Keratinocyte (primary cell): Measurements from ENCODE around the gene PLPP4.

ENCODE experiments used
- CTCF ChIP-seq, 3 experiments: IDR thresholded peaks in 1 of 3; conservative IDR thresholded peaks in 1 of 3; optimal IDR thresholded peaks in 1 of 3; 2 replicates in 2 of 3; 3 replicates in 1 of 3; pipeline versions ENCODE3 to v1.5.1; 2011; ENCODE audit warnings: low read length in 3 of 3, mild to moderate bottlenecking in 3 of 3, moderate library complexity in 2 of 3, control low read depth in 1 of 3, inconsistent platforms in 1 of 3; ENCODE audit not compliant: insufficient read depth in 2 of 3; ENCODE audit errors: extremely low read depth in 1 of 3
- EZH2 ChIP-seq: IDR thresholded peaks from one replicate; pipeline ENCODE4 v1.6.1; 2012; ENCODE audit warnings: inconsistent platforms, mild to moderate bottlenecking, low read length, moderate library complexity

- TF ChIP-seq CTCF (optimal IDR thresholded peaks at IDR 0.05 in 1 of 3, IDR thresholded peaks at IDR 0.05 in 1 of 3, conservative IDR thresholded peaks at IDR 0.05 in 1 of 3; ENCODE audit: extremely low read depth in 1 of 3, insufficient read depth in 2 of 3, low read length in 3 of 3) (no peak), EZH2 (no peak)
Measured at GRCh38 chr10:120597902-120598301, 140.9 kb downstream of the PLPP4 start.
